Measurements from ENCODE around the gene KCNK13.
A peak's percentile ranks its signal among the peaks of the same experiment; 100 is the strongest.

The KCNK13 gene

GRCh38 chr14:90049390-90049789 lies 12.4 kb upstream of the KCNK13 start:
- Histone ChIP-seq H3K27me3 (replicated peaks in 2 of 5; ENCODE audit: control insufficient read depth in 4 of 5, insufficient read depth in 5 of 5, low read length in 4 of 5) (peaks cover 0 to 28% (median 9%) of the 10 kb centered on the region in 5 experiments), H3K9me3 (ENCODE audit: control extremely low read depth in 1 of 5, control insufficient read depth in 4 of 5, insufficient read depth in 2 of 5, low read depth in 1 of 5, low read length in 4 of 5) (no peaks in the 10 kb centered on the region), H3K27ac (ENCODE audit: insufficient read depth in 1 of 2, low read depth in 1 of 2, low read length in 2 of 2, poor library complexity in 1 of 2, severe bottlenecking in 2 of 2) (no peak overlapping the region), H3K4me3 (ENCODE audit: control insufficient read depth in 1 of 7, extremely low read depth in 1 of 7, insufficient read depth in 4 of 7, low read depth in 2 of 7, low read length in 6 of 7) (no peak overlapping the region), H3K36me3 (ENCODE audit: control insufficient read depth in 4 of 4, insufficient read depth in 4 of 4, low read length in 3 of 4) (peaks cover 0 to 7% (median 4%) of the 10 kb centered on the region in 4 experiments), H3K4me1 (ENCODE audit: control extremely low read depth in 1 of 4, control insufficient read depth in 4 of 4, insufficient read depth in 4 of 4, low read length in 3 of 4) (peaks cover 0 to 9% (median 2%) of the 10 kb centered on the region in 4 experiments)
- 75% methylated on average over 1 of the region's 3 CpGs for WGBS (ENCODE audit: insufficient coverage)
- ChIA-PET CTCF (interaction anchor here (1.5 kb wide), 1 partner anchor 8 kb away, joined by 3 read pairs; no protein-coding TSS in a partner anchor), POLR2A (no interaction called here)
- DNase-seq: no peak

- WGBS (ENCODE audit: insufficient coverage): 100% methylated on average over 3 of the region's 4 CpGs
- H3K36me3 ChIP-seq (ENCODE audit: control insufficient read depth in 4 of 4, insufficient read depth in 4 of 4, low read length in 3 of 4): peaks cover 0 to 1% (median 0%) of the 10 kb centered on the region in 4 experiments
- H3K4me3 ChIP-seq (ENCODE audit: control insufficient read depth in 1 of 7, extremely low read depth in 1 of 7, insufficient read depth in 4 of 7, low read depth in 2 of 7, low read length in 6 of 7): no peak overlapping the region
- H3K4me1 ChIP-seq (ENCODE audit: control extremely low read depth in 1 of 4, control insufficient read depth in 4 of 4, insufficient read depth in 4 of 4, low read length in 3 of 4): peaks cover 0 to 9% (median 2%) of the 10 kb centered on the region in 4 experiments
- POLR2A ChIA-PET: interaction anchor here (0.6 kb wide), 1 partner anchor 51 kb away, joined by 4 read pairs; no protein-coding TSS in a partner anchor
- peaks cover 0 to 33% (median 11%) of the 10 kb centered on the region in 5 experiments for H3K27me3 ChIP-seq (replicated peaks in 2 of 5; ENCODE audit: control insufficient read depth in 4 of 5, insufficient read depth in 5 of 5, low read length in 4 of 5)
- CTCF ChIA-PET: no interaction called here
- H3K9me3 ChIP-seq (ENCODE audit: control extremely low read depth in 1 of 5, control insufficient read depth in 4 of 5, insufficient read depth in 2 of 5, low read depth in 1 of 5, low read length in 4 of 5): no peaks in the 10 kb centered on the region
- no peak overlapping the region for H3K27ac ChIP-seq (ENCODE audit: insufficient read depth in 1 of 2, low read depth in 1 of 2, low read length in 2 of 2, poor library complexity in 1 of 2, severe bottlenecking in 2 of 2)
- no peak for DNase-seq
Observed at GRCh38 chr14:90050271-90050670, 11.5 kb upstream of the KCNK13 start.

- Histone ChIP-seq H3K4me3 (ENCODE audit: control insufficient read depth in 1 of 7, extremely low read depth in 1 of 7, insufficient read depth in 4 of 7, low read depth in 2 of 7, low read length in 6 of 7) (no peak overlapping the region), H3K4me1 (ENCODE audit: control extremely low read depth in 1 of 4, control insufficient read depth in 4 of 4, insufficient read depth in 4 of 4, low read length in 3 of 4) (no peaks in the 10 kb centered on the region), H3K36me3 (ENCODE audit: control insufficient read depth in 4 of 4, insufficient read depth in 4 of 4, low read length in 3 of 4) (no peaks in the 10 kb centered on the region), H3K27ac (ENCODE audit: insufficient read depth in 1 of 2, low read depth in 1 of 2, low read length in 2 of 2, poor library complexity in 1 of 2, severe bottlenecking in 2 of 2) (no peak overlapping the region), H3K9me3 (ENCODE audit: control extremely low read depth in 1 of 5, control insufficient read depth in 4 of 5, insufficient read depth in 2 of 5, low read depth in 1 of 5, low read length in 4 of 5) (no peaks in the 10 kb centered on the region), H3K27me3 (replicated peaks in 2 of 5; ENCODE audit: control insufficient read depth in 4 of 5, insufficient read depth in 5 of 5, low read length in 4 of 5) (peaks cover 0 to 52% (median 19%) of the 10 kb centered on the region in 5 experiments)
- DNase-seq: no peak
- POLR2A ChIA-PET: no interaction called here
- 89% methylated on average over 1 of the region's 2 CpGs for WGBS (ENCODE audit: insufficient coverage)
- CTCF ChIA-PET: no interaction called here
Observed at GRCh38 chr14:90053044-90053443, 8.8 kb upstream of the KCNK13 start.

- H3K36me3 ChIP-seq (ENCODE audit: control insufficient read depth in 4 of 4, insufficient read depth in 4 of 4, low read length in 3 of 4): no peaks in the 10 kb centered on the region
- H3K4me1 ChIP-seq (ENCODE audit: control extremely low read depth in 1 of 4, control insufficient read depth in 4 of 4, insufficient read depth in 4 of 4, low read length in 3 of 4): no peaks in the 10 kb centered on the region
- 100% methylated on average over 1 of the region's 1 CpG for WGBS (ENCODE audit: insufficient coverage)
- peaks cover 0 to 12% (median 0%) of the 10 kb centered on the region in 5 experiments for H3K9me3 ChIP-seq (ENCODE audit: control extremely low read depth in 1 of 5, control insufficient read depth in 4 of 5, insufficient read depth in 2 of 5, low read depth in 1 of 5, low read length in 4 of 5)
- H3K27ac ChIP-seq (ENCODE audit: insufficient read depth in 1 of 2, low read depth in 1 of 2, low read length in 2 of 2, poor library complexity in 1 of 2, severe bottlenecking in 2 of 2): no peak overlapping the region
- CTCF ChIA-PET: no interaction called here
- DNase-seq: no peak
- H3K4me3 ChIP-seq (ENCODE audit: control insufficient read depth in 1 of 7, extremely low read depth in 1 of 7, insufficient read depth in 4 of 7, low read depth in 2 of 7, low read length in 6 of 7): no peak overlapping the region
- POLR2A ChIA-PET: no interaction called here
- peaks cover 5 to 69% (median 33%) of the 10 kb centered on the region in 5 experiments for H3K27me3 ChIP-seq (replicated peaks in 2 of 5; ENCODE audit: control insufficient read depth in 4 of 5, insufficient read depth in 5 of 5, low read length in 4 of 5)
Observed at GRCh38 chr14:90054803-90055202, 7.0 kb upstream of the KCNK13 start.

GRCh38 chr14:90056826-90057225 lies 5.0 kb upstream of the KCNK13 start:
- DNase-seq: no peak
- CTCF ChIA-PET: interaction anchor here (1.0 to 1.1 kb wide), 2 partner anchors 49 to 83 kb away, joined by 3 read pairs; no protein-coding TSS in a partner anchor
- Histone ChIP-seq H3K4me1 (ENCODE audit: control extremely low read depth in 1 of 4, control insufficient read depth in 4 of 4, insufficient read depth in 4 of 4, low read length in 3 of 4) (peaks cover 0 to 18% (median 17%) of the 10 kb centered on the region in 4 experiments), H3K9me3 (ENCODE audit: control extremely low read depth in 1 of 5, control insufficient read depth in 4 of 5, insufficient read depth in 2 of 5, low read depth in 1 of 5, low read length in 4 of 5) (peaks cover 0 to 12% (median 0%) of the 10 kb centered on the region in 5 experiments), H3K4me3 (ENCODE audit: control insufficient read depth in 1 of 7, extremely low read depth in 1 of 7, insufficient read depth in 4 of 7, low read depth in 2 of 7, low read length in 6 of 7) (no peak overlapping the region), H3K27ac (ENCODE audit: insufficient read depth in 1 of 2, low read depth in 1 of 2, low read length in 2 of 2, poor library complexity in 1 of 2, severe bottlenecking in 2 of 2) (no peak overlapping the region), H3K27me3 (replicated peaks in 2 of 5; ENCODE audit: control insufficient read depth in 4 of 5, insufficient read depth in 5 of 5, low read length in 4 of 5) (peaks cover 12 to 75% (median 33%) of the 10 kb centered on the region in 5 experiments), H3K36me3 (ENCODE audit: control insufficient read depth in 4 of 4, insufficient read depth in 4 of 4, low read length in 3 of 4) (no peaks in the 10 kb centered on the region)
- 90% methylated on average over 5 of the region's 8 CpGs for WGBS (ENCODE audit: insufficient coverage)
- POLR2A ChIA-PET: no interaction called here

- peaks cover 0 to 31% (median 29%) of the 10 kb centered on the region in 4 experiments for H3K4me1 ChIP-seq (ENCODE audit: control extremely low read depth in 1 of 4, control insufficient read depth in 4 of 4, insufficient read depth in 4 of 4, low read length in 3 of 4)
- peak in 1 of 3 donors; percentile 35 for DNase-seq
- ChIA-PET CTCF (no interaction called here), POLR2A (interaction anchor here (0.6 kb wide), 1 partner anchor 282 kb away, joined by 5 read pairs; no protein-coding TSS in a partner anchor)
- H3K36me3 ChIP-seq (ENCODE audit: control insufficient read depth in 4 of 4, insufficient read depth in 4 of 4, low read length in 3 of 4): no peaks in the 10 kb centered on the region
- peaks cover 0 to 12% (median 0%) of the 10 kb centered on the region in 5 experiments for H3K9me3 ChIP-seq (ENCODE audit: control extremely low read depth in 1 of 5, control insufficient read depth in 4 of 5, insufficient read depth in 2 of 5, low read depth in 1 of 5, low read length in 4 of 5)
- H3K4me3 ChIP-seq (ENCODE audit: control insufficient read depth in 1 of 7, extremely low read depth in 1 of 7, insufficient read depth in 4 of 7, low read depth in 2 of 7, low read length in 6 of 7): no peak overlapping the region
- peaks cover 32 to 87% (median 41%) of the 10 kb centered on the region in 5 experiments for H3K27me3 ChIP-seq (replicated peaks in 2 of 5; ENCODE audit: control insufficient read depth in 4 of 5, insufficient read depth in 5 of 5, low read length in 4 of 5)
- no peak overlapping the region for H3K27ac ChIP-seq (ENCODE audit: insufficient read depth in 1 of 2, low read depth in 1 of 2, low read length in 2 of 2, poor library complexity in 1 of 2, severe bottlenecking in 2 of 2)
- WGBS (ENCODE audit: insufficient coverage): 100% methylated on average over 3 of the region's 7 CpGs
Observed at GRCh38 chr14:90058876-90059458, 2.8 kb upstream of the KCNK13 start.

- POLR2A ChIA-PET: no interaction called here
- Histone ChIP-seq H3K27me3 (replicated peaks in 2 of 5; ENCODE audit: control insufficient read depth in 4 of 5, insufficient read depth in 5 of 5, low read length in 4 of 5) (peaks cover 41 to 90% (median 43%) of the 10 kb centered on the region in 5 experiments), H3K4me1 (ENCODE audit: control extremely low read depth in 1 of 4, control insufficient read depth in 4 of 4, insufficient read depth in 4 of 4, low read length in 3 of 4) (peaks cover 0 to 31% (median 29%) of the 10 kb centered on the region in 4 experiments), H3K36me3 (ENCODE audit: control insufficient read depth in 4 of 4, insufficient read depth in 4 of 4, low read length in 3 of 4) (no peaks in the 10 kb centered on the region), H3K9me3 (ENCODE audit: control extremely low read depth in 1 of 5, control insufficient read depth in 4 of 5, insufficient read depth in 2 of 5, low read depth in 1 of 5, low read length in 4 of 5) (peaks cover 0 to 12% (median 0%) of the 10 kb centered on the region in 5 experiments), H3K4me3 (ENCODE audit: control insufficient read depth in 1 of 7, extremely low read depth in 1 of 7, insufficient read depth in 4 of 7, low read depth in 2 of 7, low read length in 6 of 7) (peak overlapping the region; percentile 31 to 74 (median 51)), H3K27ac (ENCODE audit: insufficient read depth in 1 of 2, low read depth in 1 of 2, low read length in 2 of 2, poor library complexity in 1 of 2, severe bottlenecking in 2 of 2) (no peak overlapping the region)
- WGBS (ENCODE audit: insufficient coverage): under 1% methylated on average over 63 of the region's 80 CpGs
- CTCF ChIA-PET: no interaction called here
- DNase-seq: peak; percentile 41 to 69 (median 56)
Observed at GRCh38 chr14:90060312-90060964, 1.4 kb upstream of the KCNK13 start.

All from common myeloid progenitor, CD34-positive (primary cell).